Stimulated activated naive CD8-positive, alpha-beta T cell treated with anti-CD3 and anti-CD28 coated beads, Interleukin-15, Interleukin-2, amounts not matched to agents 100 U/mL and 50 U/mL, for 24 hours (primary cell): ENCODE measurements around the gene NFIX.
"Not testable (repeated sequence)": the region's sequence is repeated elsewhere in the genome, so short reads cannot be mapped to it uniquely, and the experiment has no call there.

Experiments
- ATAC-seq: fragments of 150-1000 bp; cut with Tn5 transposase; one replicate; pipeline ENCODE4 v1.10.0; 2021
- DNase-seq: peaks from one replicate; pipeline ENCODE4 v3.0.0; 2021

Gene NFIX

GRCh38 chr19:12994701-12995595 lies at the start of gene NFIX:
TSS of gene NFIX (plus strand) at chr19:12995475. CDS start at chr19:12995838, 363 bp downstream.
- ATAC-seq (no peak), DNase-seq (peak; percentile 67)

DNA sequence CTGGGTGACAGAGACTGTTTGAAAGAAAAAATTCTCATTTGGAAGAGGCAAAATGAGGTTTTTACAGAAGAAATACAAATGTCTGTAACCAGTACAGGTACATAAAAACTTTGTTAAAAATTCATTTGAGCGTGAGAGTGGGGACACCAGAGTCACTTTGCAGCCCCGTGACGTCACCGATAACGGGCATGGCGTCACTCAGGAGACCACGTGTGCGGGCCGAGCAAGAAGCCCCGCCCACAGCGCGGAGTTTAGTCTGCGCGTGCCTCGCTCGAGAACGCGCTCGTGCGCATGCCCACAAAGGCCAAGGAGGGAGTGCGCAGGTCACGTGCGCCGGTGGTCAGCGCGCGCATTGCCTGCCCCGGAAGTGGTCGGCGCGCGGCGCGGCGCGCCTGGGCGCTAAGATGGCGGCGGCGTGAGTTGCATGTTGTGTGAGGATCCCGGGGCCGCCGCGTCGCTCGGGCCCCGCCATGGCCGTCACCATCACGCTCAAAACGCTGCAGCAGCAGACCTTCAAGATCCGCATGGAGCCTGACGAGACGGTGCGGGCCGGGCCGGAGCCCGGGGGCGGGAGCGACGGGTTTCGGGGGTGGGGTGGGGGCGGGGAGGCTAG lies 49.7 kb upstream of the NFIX start, which contains the start of gene RAD23A:
Gene RAD23A (plus strand): TSS at position 384 of the 613 bp plus-strand sequence. CDS start 87 bp downstream, at position 471.
- peak; percentile 79 for ATAC-seq
- DNase-seq: peak; percentile 100

DNA sequence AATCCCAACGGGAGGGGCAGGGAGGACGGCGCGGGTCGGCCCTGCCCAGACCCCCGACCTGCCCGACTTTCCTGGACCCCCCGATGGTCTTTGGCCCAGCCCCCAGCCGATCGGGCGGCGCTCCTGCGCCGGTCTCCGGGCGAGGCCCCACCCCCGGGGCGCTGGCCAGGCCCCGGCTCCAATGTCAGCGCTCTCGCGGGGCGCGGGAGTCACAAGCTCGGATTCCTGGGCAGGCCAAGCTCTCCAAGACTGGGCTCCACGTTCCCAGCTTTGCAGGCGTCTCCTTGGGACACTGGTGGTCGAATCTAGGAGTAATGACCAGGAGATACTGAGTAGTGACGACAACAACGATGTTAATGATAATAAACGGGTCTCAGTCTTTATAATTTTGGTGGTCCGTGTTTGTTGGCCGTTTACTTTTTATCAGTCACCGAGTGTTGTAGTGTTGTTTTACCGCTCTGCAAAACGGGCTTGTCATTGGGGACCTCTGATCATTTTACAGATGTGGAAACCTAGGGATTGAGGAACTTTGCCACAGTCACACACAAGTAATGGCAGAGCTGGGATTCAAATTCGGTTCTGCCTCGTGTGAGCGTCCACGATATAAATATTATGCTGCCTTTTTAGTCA lies 49.1 kb upstream of the NFIX start:
- DNase-seq (peak; percentile 70), ATAC-seq (peak; percentile 63)

DNA sequence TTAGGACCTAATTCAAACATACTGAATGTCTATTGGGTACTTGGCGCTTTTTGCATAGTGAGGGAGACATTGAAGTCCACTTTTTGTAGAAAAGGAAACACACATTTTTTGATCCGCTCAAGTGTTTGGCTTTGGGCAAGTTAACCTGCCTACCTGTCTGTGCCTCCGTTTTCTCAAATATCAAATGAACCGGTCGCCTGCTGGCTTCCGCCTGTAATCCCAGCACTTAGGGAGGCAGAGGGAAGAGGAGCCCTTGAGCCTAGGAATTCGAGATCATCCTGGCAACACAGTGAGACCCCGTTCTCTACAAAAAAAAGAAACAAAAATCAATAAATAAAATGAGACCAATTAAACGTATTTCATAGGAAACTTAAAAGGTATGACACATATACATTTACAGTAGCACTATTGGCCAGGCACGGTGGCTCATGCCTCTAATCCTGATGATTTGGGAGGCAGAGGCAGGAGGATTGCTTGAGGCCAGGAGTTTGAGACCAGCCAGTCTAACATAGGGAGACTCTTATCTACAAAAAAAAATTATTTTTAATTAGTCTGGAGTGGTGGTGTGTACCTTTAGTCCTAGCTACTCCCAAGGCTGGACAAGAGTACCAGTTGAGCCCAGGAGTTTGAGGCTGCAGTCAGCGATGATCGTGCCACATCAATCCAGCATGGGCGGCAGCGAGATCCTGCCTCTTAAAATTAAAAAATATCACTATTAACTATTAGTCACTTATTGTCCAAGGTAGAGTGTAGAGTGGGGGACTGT lies 48.4 kb upstream of the NFIX start:
- DNase-seq (no peak), ATAC-seq (no peak)

DNA sequence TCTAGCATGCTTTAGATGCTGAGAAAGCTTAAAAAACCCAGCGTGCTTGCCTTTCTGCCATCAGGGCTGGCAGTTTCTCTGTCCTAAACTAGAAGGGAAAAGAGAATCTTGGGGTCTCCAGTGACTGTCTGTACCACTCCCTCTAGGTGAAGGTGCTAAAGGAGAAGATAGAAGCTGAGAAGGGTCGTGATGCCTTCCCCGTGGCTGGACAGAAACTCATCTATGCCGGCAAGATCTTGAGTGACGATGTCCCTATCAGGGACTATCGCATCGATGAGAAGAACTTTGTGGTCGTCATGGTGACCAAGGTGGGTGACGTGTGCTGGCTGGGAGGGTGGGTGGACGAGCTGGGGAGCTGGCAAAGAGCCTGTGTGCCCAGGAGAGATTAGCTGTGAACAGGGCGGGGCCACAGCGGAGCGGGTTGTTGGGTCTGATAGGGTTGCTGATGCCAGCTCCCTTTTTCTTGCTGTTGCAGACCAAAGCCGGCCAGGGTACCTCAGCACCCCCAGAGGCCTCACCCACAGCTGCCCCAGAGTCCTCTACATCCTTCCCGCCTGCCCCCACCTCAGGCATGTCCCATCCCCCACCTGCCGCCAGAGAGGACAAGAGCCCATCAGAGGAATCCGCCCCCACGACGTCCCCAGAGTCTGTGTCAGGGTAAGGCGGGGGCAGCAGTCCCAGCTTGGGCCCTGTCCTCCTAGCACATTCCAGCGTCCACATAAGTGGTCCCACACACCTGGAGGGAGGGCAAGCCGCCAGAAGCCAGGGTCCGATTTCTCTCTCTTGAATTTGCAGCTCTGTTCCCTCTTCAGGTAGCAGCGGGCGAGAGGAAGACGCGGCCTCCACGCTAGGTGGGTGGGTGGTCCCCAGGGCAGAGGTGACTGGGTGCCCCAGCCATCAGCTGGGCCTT lies 47.3 kb upstream of the NFIX start:
- no peak for DNase-seq
- no peak for ATAC-seq

- ATAC-seq (no peak), DNase-seq (no peak)
These were observed 46.5 kb upstream of the NFIX start for GRCh38 chr19:12948612-12949362.

- DNase-seq (no peak), ATAC-seq (no peak)
These were observed 45.7 kb upstream of the NFIX start for GRCh38 chr19:12949363-12950283.

DNA sequence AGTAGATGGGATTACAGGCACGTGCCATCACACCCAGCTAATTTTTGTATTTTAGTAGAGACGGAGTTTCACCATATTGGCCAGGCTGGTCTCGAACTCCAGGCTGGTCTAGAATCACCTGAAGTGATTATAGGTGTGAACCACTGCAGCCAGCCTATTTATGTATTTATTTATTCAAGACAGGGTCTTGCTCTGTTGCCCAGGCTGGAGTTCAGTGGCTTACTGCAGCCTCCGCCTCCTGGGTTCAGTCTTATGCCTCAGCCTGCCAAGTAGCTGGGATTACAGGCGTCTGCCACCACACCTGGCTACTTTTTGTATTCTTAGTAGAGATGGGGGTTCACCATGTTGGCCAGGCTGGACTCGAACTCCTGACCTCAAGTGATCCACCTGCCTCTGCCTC lies 43.2 kb upstream of the NFIX start:
- ATAC-seq, DNase-seq: not testable (repeated sequence)

DNA sequence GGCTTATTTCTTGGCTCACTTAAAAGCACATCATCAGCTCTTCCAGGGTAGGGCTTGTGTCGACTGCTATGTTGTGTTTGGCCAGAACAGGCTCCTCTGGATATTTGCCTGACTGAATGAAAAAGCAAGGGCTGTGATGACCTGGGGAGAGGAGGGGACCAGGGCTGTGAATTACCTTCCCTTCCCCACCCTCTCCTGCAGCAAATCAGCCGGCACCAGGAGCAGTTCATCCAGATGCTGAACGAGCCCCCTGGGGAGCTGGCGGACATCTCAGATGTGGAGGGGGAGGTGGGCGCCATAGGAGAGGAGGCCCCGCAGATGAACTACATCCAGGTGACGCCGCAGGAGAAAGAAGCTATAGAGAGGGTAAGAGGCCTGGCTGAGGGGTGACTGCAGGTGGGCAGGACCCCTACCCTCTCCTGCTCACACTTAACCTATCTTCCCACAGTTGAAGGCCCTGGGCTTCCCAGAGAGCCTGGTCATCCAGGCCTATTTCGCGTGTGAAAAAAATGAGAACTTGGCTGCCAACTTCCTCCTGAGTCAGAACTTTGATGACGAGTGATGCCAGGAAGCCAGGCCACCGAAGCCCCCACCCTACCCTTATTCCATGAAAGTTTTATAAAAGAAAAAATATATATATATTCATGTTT lies 42.7 kb upstream of the NFIX start:
- ATAC-seq (no peak), DNase-seq (no peak)

- no peak for ATAC-seq
- no peak for DNase-seq
These were observed 42.0 kb upstream of the NFIX start for GRCh38 chr19:12953138-12953798.

DNA sequence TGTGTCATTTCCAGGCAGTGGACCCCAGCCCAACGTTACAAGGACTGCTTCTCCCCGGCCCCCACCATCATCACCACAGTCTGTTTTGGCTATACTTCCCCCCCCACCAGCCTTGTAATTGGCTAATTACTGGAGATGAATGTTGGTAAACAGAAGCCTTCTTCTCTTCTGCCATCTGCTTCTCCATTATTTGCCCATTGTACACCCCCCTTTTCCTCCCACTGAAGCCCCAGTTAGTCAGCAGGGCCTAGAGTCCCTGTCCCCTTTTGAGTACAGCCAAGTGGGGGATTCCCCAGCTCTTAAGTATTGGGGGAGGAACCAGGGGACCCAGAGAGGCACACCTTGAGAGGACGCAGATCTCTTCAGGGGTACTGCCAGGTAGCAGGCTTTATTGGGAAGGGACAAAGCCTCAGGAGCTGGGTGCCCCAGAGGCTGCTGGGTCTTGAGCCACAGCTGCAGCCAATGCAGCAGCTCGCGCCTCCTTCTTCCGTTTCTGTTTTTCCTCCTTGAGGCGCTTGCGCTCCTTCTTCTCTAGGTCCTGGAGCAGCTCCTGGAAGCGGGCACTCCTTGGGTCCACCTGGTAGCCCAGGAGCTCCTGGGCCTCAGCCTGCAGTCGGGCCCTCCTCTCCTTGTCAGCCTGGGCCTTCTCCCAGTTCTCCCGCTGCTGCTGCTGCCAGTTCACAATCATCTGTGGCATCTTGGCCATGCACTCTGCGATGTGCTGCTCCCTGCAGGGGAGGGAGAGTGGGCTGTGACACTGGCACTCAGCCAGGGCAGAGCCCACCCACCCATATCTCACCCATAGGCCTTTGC lies 41.3 kb upstream of the NFIX start:
- no peak for DNase-seq
- peak; percentile 25 for ATAC-seq

DNA sequence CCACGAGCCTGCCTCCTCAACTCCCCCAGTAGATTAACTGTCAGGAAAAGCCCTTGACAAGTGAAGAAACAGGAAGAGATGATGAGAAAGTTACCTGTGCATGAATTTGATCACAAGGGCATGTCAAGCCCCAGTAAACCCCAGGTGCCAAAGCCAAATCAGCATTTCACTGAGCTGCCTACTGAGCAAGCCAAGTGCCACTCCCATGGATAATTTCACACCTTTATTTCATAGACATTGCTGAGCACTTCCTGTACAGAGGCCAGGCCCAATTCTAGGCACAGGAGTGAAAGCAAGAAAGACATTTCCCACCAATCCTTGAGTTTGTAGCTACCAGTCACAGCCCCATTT lies 40.7 kb upstream of the NFIX start:
- ATAC-seq (no peak), DNase-seq (no peak)

GRCh38 chr19:12955575-12955974 lies 39.7 kb upstream of the NFIX start:
- not testable (repeated sequence) for ATAC-seq, DNase-seq

- no peak for ATAC-seq
These were observed 39.3 kb upstream of the NFIX start for GRCh38 chr19:12955996-12956395.

DNA sequence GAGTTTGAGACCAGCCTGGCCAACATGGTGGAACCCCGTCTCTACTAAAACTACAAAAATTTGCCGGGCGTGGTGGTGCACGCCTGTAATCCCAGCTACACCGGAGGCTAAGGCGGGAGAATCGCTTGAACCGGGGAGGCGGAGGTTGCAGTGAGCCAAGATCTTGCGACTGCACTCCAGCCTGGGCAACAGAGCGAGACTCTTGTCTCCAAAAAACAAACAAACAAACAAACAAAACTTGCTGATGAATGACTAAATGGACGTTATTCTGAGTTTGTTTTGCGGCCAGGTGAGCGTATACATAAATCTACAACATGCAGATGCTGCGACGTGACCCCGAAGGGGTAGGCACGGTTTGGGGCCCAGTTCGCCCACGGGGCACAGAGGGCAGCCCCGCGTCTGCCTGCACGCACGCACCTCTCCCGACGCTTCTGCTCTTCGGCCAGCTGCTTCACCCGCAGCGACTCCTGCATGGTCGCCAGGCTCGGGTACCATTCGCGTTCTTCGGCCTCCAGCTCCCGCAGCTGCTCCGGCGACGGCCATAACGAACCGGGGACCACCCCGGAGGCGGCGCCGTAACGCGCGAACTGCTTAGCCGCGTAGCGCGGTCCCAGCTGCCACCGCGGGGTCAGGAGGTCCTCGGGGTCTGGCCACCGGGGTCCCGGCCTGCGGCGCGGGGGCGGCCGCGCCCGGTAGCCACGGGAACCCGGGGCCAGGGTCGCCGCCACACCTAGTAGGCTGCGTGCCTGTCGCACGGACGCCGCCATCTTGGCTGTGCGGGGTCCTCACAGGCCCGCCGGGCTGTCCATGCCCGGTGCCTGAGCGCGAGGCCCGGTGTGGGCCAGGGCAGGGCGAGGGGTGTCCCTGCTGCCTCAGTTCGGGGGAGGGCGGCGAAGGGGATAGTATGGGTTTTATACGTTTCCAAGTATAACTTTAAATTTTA lies 38.6 kb upstream of the NFIX start, which contains the start of gene GADD45GIP1:
Gene GADD45GIP1 (minus strand): TSS at position 778 of the 943 bp plus-strand sequence. CDS start 11 bp downstream, at position 767.
- ATAC-seq (peak; percentile 94), DNase-seq (peak; percentile 90)

More at GRCh38 chr19:12955996-12956395, 39.3 kb upstream of the NFIX start:
- no peak for DNase-seq
